K562 (cell line): ENCODE data around the gene CAMK1D. TPM values are rescaled to one million over a fixed set of nuclear protein-coding genes. Genes with fewer than 3 reads are reported as not detected.

Experiments used
- ATAC-seq: fragments of 200-7000 bp; cut with Tn5 transposase; 3 replicates; pipeline ENCODE4 v1.9.1; 2020; ENCODE audit warnings: moderate library complexity
- BruUV-seq: library from RNA; stranded (reverse); fragments of 400-500 nt; replicated peaks from 2 replicates; lab custom pipeline; 2021; lab: Mats Ljungman, UMichigan
- CTCF ChIA-PET: fragments of 300-600 bp; formaldehyde crosslinking; extraction: SDS; loops from one replicate; lab custom pipeline; 2021; ENCODE audit warnings: low intra/inter-chr PET ratio; lab: Yijun Ruan, JAX
- POLR2A ChIA-PET: fragments of 300-600, 350-650 bp; sonication (Branson Sonifier 250); formaldehyde crosslinking; extraction: SDS; loops from one replicate; lab custom pipeline; 2021; ENCODE audit warnings: antibody characterized with exemption, inconsistent platforms; lab: Yijun Ruan, JAX
- DNase-seq, 4 experiments: peaks; one replicate each; pipeline versions ENCODE4 v3.0.0 to v3.0.0-alpha.2; 2011 to 2018; ENCODE audit warnings: low spot score in 3 of 4, mixed read lengths in 3 of 4; ENCODE audit errors: extremely low read depth in 1 of 4
- FAIRE-seq: peaks from 2 replicates; lab custom pipeline; 2011; peaks lifted over from hg19 to GRCh38; lab: Jason Lieb, UNC
- H2AFZ ChIP-seq: 2 replicates; pipeline ENCODE4 v1.6.0; 2011; ENCODE audit warnings: low read depth, low read length, control low read depth, inconsistent platforms
- H3K27ac ChIP-seq: fragments of 200-600 bp; 3 replicates; pipeline ENCODE4 v1.8.0; 2011; ENCODE audit warnings: low read depth, mild to moderate bottlenecking, control low read depth, inconsistent platforms, low read length, moderate library complexity, mixed read lengths; ENCODE audit errors: extremely low read depth
- H3K27me3 ChIP-seq, 2 experiments: fragments of 300-600 bp in 1 of 2; 2 replicates in 1 of 2; 3 replicates in 1 of 2; pipeline versions ENCODE4 v1.6.0 to v1.8.0; 2011; ENCODE audit warnings: inconsistent platforms in 2 of 2, low read length in 2 of 2, mild to moderate bottlenecking in 1 of 2, mixed read lengths in 1 of 2, moderate library complexity in 1 of 2; ENCODE audit not compliant: control insufficient read depth in 2 of 2, insufficient read depth in 2 of 2
- H3K36me3 ChIP-seq: fragments of 300-600 bp; 3 replicates; pipeline ENCODE4 v1.8.0; 2011; ENCODE audit warnings: mild to moderate bottlenecking, low read length, inconsistent platforms; ENCODE audit not compliant: control insufficient read depth, insufficient read depth
- H3K4me1 ChIP-seq, 2 experiments: fragments of 200-600 bp in 1 of 2; replicated peaks in 1 of 2; 2 replicates in 1 of 2; 3 replicates in 1 of 2; pipeline versions ENCODE4 v1.5.1 to v1.8.0; 2011; ENCODE audit warnings: inconsistent platforms in 2 of 2, low read length in 2 of 2, mild to moderate bottlenecking in 1 of 2, mixed read lengths in 1 of 2, moderate library complexity in 1 of 2; ENCODE audit not compliant: control insufficient read depth in 2 of 2, insufficient read depth in 2 of 2
- H3K4me2 ChIP-seq: 2 replicates; pipeline ENCODE4 v1.6.1; 2011; ENCODE audit warnings: low read length, control low read depth, inconsistent platforms, mixed read lengths; ENCODE audit not compliant: insufficient read depth
- H3K4me3 ChIP-seq: fragments of 200-600 bp; sonication (generic), shearing (Covaris generic); 2 replicates; pipeline ENCODE4 v1.5.1; 2016; ENCODE audit warnings: control low read depth, inconsistent platforms
- H3K79me2 ChIP-seq: fragments of 200-600 bp; 3 replicates; pipeline ENCODE4 v1.8.0; 2011; ENCODE audit warnings: low read length, inconsistent platforms; ENCODE audit not compliant: control insufficient read depth, insufficient read depth
- H3K9ac ChIP-seq, 2 experiments: 2 replicates each; pipeline versions ENCODE4 v1.6.0 to v1.6.1; 2011; ENCODE audit warnings: low read depth in 2 of 2, low read length in 2 of 2, control low read depth in 1 of 2, inconsistent platforms in 1 of 2, mild to moderate bottlenecking in 1 of 2, mixed read lengths in 1 of 2; ENCODE audit not compliant: insufficient read depth in 1 of 2
- H3K9me1 ChIP-seq: one replicate; pipeline ENCODE4 v1.6.0; 2011; ENCODE audit warnings: inconsistent platforms, mild to moderate bottlenecking, low read length, moderate library complexity; ENCODE audit not compliant: control insufficient read depth, insufficient read depth
- H3K9me3 ChIP-seq: replicated peaks from 2 replicates; pipeline ENCODE4 v1.5.1; 2011; ENCODE audit warnings: low read depth, low read length, inconsistent platforms; ENCODE audit not compliant: control insufficient read depth, insufficient read depth
- H4K20me1 ChIP-seq: replicated peaks from 2 replicates; pipeline ENCODE4 v1.6.1; 2011; ENCODE audit warnings: low read length, inconsistent platforms, mixed read lengths; ENCODE audit not compliant: control insufficient read depth, insufficient read depth
- CHD4 ChIP-seq: fragments of 200-600 bp; sonication (generic); IDR thresholded peaks from 3 replicates; pipeline ENCODE4 v1.6.1; 2012; ENCODE audit warnings: low read depth, mild to moderate bottlenecking, mixed read lengths, low read length, inconsistent platforms; ENCODE audit not compliant: insufficient read depth, insufficient replicate concordance, poor library complexity, severe bottlenecking
- LARP7 ChIP-seq: fragments of 450-650 bp; IDR thresholded peaks from 2 replicates; pipeline ENCODE4 v1.6.1; 2016
- LEF1 ChIP-seq: fragments of 450-650 bp; IDR thresholded peaks from 2 replicates; pipeline ENCODE4 v1.6.1; 2016; ENCODE audit warnings: mild to moderate bottlenecking
- MAX ChIP-seq: sonication (generic); formaldehyde crosslinking; IDR thresholded peaks from 2 replicates; pipeline ENCODE4 v1.9.0; 2022; ENCODE audit warnings: mild to moderate bottlenecking, missing genetic modification reagents
- NRF1 ChIP-seq, 2 experiments: fragments of 450-650 bp; IDR thresholded peaks in 1 of 2; conservative IDR thresholded peaks in 1 of 2; 2 replicates each; pipeline ENCODE4 v1.6.1; 2014; ENCODE audit warnings: mild to moderate bottlenecking in 2 of 2
- NUFIP1 ChIP-seq: fragments of 450-650 bp; IDR thresholded peaks from 2 replicates; pipeline ENCODE4 v1.6.1; 2018; ENCODE audit not compliant: partially characterized antibody
- RAD21 ChIP-seq, 2 experiments: fragments of 250-450 bp in 1 of 2; fragments of 450-650 bp in 1 of 2; sonication (Bioruptor Pico) in 1 of 2; formaldehyde crosslinking in 1 of 2; IDR thresholded peaks in 1 of 2; conservative IDR thresholded peaks in 1 of 2; 2 replicates each; pipeline versions ENCODE4 v1.4.0 to v1.8.0; 2020 to 2022; ENCODE audit warnings: mild to moderate bottlenecking in 2 of 2, moderate library complexity in 1 of 2
- RNF219 ChIP-seq: fragments of 250-450 bp; sonication (Bioruptor Pico); IDR thresholded peaks from 2 replicates; pipeline ENCODE4 v1.5.0; 2022; ENCODE audit warnings: mild to moderate bottlenecking
- SAP30 ChIP-seq: fragments of 200-600 bp; sonication (generic); IDR thresholded peaks from 2 replicates; pipeline ENCODE4 v1.6.1; 2012; ENCODE audit warnings: borderline replicate concordance, low read depth, mild to moderate bottlenecking, moderate library complexity, low read length, control low read depth, inconsistent platforms; ENCODE audit not compliant: insufficient read depth, poor library complexity, severe bottlenecking
- SOX6 ChIP-seq: fragments of 450-650 bp; IDR thresholded peaks from 2 replicates; pipeline ENCODE4 v1.6.1; 2014; ENCODE audit warnings: mild to moderate bottlenecking
- TCF15 ChIP-seq: fragments of 250-450 bp; sonication (Bioruptor Pico); IDR thresholded peaks from 2 replicates; pipeline ENCODE4 v1.8.0; 2022; ENCODE audit warnings: moderate library complexity, mild to moderate bottlenecking, inconsistent platforms
- TEAD2 ChIP-seq: fragments of 450-650 bp; IDR thresholded peaks from 2 replicates; pipeline ENCODE4 v1.6.1; 2016; ENCODE audit warnings: missing genetic modification characterization, control low read depth, missing compliant biosample characterization
- TFAM ChIP-seq: fragments of 250-450 bp; sonication (Bioruptor Pico); conservative IDR thresholded peaks from 2 replicates; pipeline ENCODE4 v1.5.0; 2021; ENCODE audit warnings: mild to moderate bottlenecking, moderate library complexity
- THRAP3 ChIP-seq: fragments of 450-650 bp; IDR thresholded peaks from 2 replicates; pipeline ENCODE4 v1.6.1; 2016; ENCODE audit warnings: mild to moderate bottlenecking, inconsistent platforms, borderline replicate concordance
- WHSC1 ChIP-seq: IDR thresholded peaks from one replicate; pipeline ENCODE4 v1.6.1; 2012; ENCODE audit warnings: low read length, control low read depth, inconsistent platforms
- ZFPM2 ChIP-seq: fragments of 250-450 bp; sonication (Bioruptor Pico); IDR thresholded peaks from 2 replicates; pipeline ENCODE4 v1.5.1; 2022; ENCODE audit warnings: mild to moderate bottlenecking
- ZNF408 ChIP-seq: fragments of 250-450 bp; sonication (Bioruptor Pico); IDR thresholded peaks from 2 replicates; pipeline ENCODE4 v1.4.0; 2020; ENCODE audit warnings: low read depth, mild to moderate bottlenecking, moderate library complexity
- ZNF766 ChIP-seq: fragments of 200-800 bp; sonication (Bioruptor generic); conservative IDR thresholded peaks from 2 replicates; pipeline ENCODE4 v1.6.1; 2016; ENCODE audit warnings: missing genetic modification characterization, missing compliant biosample characterization
- WGBS: fragments of 100-300 bp; shearing (Covaris generic); methylation state at CpG from one replicate; pipeline ENCODE4 v1.1.6; 2016; ENCODE audit warnings: low coverage, mixed read lengths; ENCODE audit not compliant: insufficient coverage; ENCODE audit errors: missing lambda C conversion rate; 5-methylcytosine and 5-hydroxymethylcytosine counted together
- in situ Hi-C: fragments of 300-500 bp; cut with MboI; formaldehyde crosslinking; loops from 4 replicates; pipeline ENCODE4 v1.15.0; 2018; ENCODE audit warnings: inconsistent platforms, mixed read lengths
- intact Hi-C: fragments of 100-400 bp; cut with micrococcal nuclease; formaldehyde crosslinking; loops from 2 replicates; pipeline ENCODE4 v1.14.2; 2022
- polyA plus RNA-seq, 8 experiments: library from polyadenylated mRNA; depleted of rRNA in 4 of 8; stranded (reverse) in 5 of 8; unstranded in 3 of 8; fragments of >200 nt; fragmentation: Nextera tagmentation in 2 of 8; fragmentation: Illumina TruSeq in 1 of 8; extraction: Ambion mirVana in 2 of 8; extraction: Trizol in 1 of 8; gene quantifications; 2 replicates each; pipeline versions ENCODE4 v1.2.1 to v1.2.3, GENCODE V29; 2011 to 2014; ENCODE audit warnings: inconsistent platforms in 1 of 8, missing spikeins in 1 of 8
- total RNA-seq, 7 experiments: library from RNA; depleted of rRNA in 6 of 7; stranded (reverse); fragments of >200 nt in 6 of 7; fragmentation: Illumina TruSeq in 2 of 7; extraction: Trizol in 2 of 7; gene quantifications; 2 replicates each; pipeline versions ENCODE4 v1.2.1 to v1.2.3, GENCODE V29; 2011 to 2021; ENCODE audit warnings: low replicate concordance in 1 of 7

CAMK1D gene
- total and polyA plus RNA-seq, 9 of the 15 experiments (the other 6 are each of a cell fraction or from before 2014, with no cell fraction given) = 0.12 to 0.24 (median 0.20) TPM; not detected in 5

- TF ChIP-seq THRAP3 = no peak
- TF ChIP-seq CHD4 = no peak
- no peak for TF ChIP-seq TEAD2 (tag)
- no peak for TF ChIP-seq TCF15 (CRISPR knock-in tag)
- TF ChIP-seq SAP30 = no peak
- no peak for TF ChIP-seq NUFIP1
- no peak for TF ChIP-seq SOX6
- TF ChIP-seq, all 486 proteins: peak for 0
These were observed 247.8 kb downstream of the CAMK1D start (continued) for GRCh38 chr10:12597176-12597575.

DNA sequence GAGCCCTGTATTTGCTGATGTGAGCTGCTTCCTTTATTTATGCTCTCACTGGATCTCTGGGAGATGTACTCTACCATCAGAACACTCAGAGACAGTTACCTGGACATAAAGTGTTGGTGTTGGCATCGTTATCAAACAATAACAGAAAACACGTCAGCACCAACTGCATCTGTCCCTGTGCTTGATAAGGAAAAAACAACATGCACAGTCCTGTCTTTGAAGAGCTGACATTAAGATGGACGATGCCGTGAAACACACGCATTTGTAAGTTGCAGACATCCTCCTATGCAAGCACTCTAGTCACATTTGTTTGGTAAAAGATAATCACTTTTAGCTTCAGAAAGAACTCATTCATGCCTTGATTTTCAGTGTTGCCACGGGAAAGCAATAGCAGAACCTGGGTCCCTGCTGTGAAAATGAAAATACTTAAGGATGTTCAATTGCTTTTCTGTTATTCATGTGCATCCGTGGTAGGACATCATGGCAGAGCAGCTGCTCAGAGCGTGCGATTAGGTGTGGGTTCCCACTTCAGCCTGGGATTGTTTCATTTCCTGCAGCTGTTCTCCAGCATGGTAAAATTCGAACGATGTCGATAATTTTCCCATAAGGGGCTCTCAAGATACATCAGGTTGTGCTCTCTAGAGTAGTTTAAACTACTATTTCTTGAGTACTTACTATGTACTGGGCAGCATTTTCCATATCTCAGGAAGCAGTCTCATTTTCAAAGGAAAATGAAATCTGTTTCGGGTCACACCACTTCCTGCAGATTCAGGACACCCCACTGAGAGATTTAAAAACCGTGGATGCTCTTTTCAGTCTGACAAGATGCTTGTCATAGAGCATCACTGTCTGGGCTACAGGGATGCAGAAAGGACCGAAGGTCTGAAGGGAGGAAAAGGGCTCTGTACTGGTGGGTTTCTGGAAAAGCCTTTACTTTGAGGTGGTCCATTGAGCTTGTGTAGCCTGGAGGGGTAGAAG, 248.7 kb downstream of the CAMK1D start:
- Histone ChIP-seq H3K27ac (no peak overlapping the region), H3K4me3 (no peak overlapping the region), H2AFZ (no peak overlapping the region), H3K4me1 (no peaks in the 10 kb centered on the region), H3K9ac (no peak overlapping the region), H3K4me2 (no peak overlapping the region), H3K9me3 (no peaks in the 10 kb centered on the region), H3K36me3 (no peaks in the 10 kb centered on the region), H4K20me1 (no peaks in the 10 kb centered on the region; the same call in 1 of the 2 replicates), H3K9me1 (no peaks in the 10 kb centered on the region), H3K27me3 (peaks cover 9 to 18% of the 10 kb centered on the region in 2 experiments; a peak in 4 of 5 replicates), H3K79me2 (no peaks in the 10 kb centered on the region)
- no TSS peak for BruUV-seq
- intact Hi-C loops (no loop called here), in situ Hi-C loops (no loop called here)
- ChIA-PET POLR2A (interaction anchor here (0.6 to 1.4 kb wide), 2 partner anchors 18 to 242 kb away, joined by 3 to 4 read pairs; no protein-coding TSS in a partner anchor), CTCF (no interaction called here)
- WGBS = under 1% methylated on average over 15 of the region's 15 CpGs
- no peak for FAIRE-seq
- DNase-seq = no peak
- no peak for ATAC-seq
- TF ChIP-seq ZFPM2 = no peak
- no peak for TF ChIP-seq LARP7
- TF ChIP-seq WHSC1 = no peak
- TF ChIP-seq ZNF408 (CRISPR knock-in tag) = no peak
- no peak for TF ChIP-seq LEF1
- no peak for TF ChIP-seq RNF219 (CRISPR knock-in tag)
- no peak for TF ChIP-seq NRF1 (conservative IDR thresholded peaks at IDR 0.05 in 1 of 2, IDR thresholded peaks at IDR 0.05 in 1 of 2)
- TF ChIP-seq ZNF766 (CRISPR knock-in tag) = no peak
- TF ChIP-seq TFAM (CRISPR knock-in tag) = no peak
- no peak for TF ChIP-seq MAX (CRISPR knock-in tag)
- no peak for TF ChIP-seq RAD21 (CRISPR knock-in tag; conservative IDR thresholded peaks at IDR 0.05 in 1 of 2, IDR thresholded peaks at IDR 0.05 in 1 of 2)
